ENCODE data around the gene FAM222B.
"Not testable (repeated sequence)": the region's sequence is repeated elsewhere in the genome, so short reads cannot be mapped to it uniquely, and the experiment has no call there.

FAM222B gene

GRCh38 chr17:28747051-28747691, 95.4 kb downstream of the FAM222B start:
- in situ Hi-C loops (cut with HindIII; ENCODE audit: low sequenced_read_pairs): no loop called here

DNA sequence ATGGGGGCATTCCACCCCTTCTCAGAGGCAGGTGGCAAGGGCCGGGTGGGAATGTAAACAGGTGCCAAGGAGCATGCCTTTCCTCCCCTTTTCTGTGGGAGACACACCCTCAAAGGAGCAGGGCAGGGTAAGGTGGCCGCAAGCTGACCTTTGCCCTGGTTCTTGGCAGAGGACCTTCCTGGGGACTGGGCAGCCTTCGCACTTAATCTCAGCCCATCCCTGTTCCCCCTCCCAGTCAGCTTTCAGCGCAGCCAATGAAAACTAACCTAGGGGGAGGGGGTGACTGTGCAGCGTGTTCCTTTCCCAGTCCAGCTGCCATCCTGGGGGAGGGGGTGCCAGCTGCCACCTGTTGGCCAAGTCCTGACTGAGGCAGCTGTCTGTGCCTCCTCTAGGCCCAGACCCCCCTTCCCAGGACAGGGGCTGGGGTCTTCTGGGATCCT, 96.0 kb downstream of the FAM222B start:
- in situ Hi-C loops (cut with HindIII; ENCODE audit: low sequenced_read_pairs): no loop called here

DNA sequence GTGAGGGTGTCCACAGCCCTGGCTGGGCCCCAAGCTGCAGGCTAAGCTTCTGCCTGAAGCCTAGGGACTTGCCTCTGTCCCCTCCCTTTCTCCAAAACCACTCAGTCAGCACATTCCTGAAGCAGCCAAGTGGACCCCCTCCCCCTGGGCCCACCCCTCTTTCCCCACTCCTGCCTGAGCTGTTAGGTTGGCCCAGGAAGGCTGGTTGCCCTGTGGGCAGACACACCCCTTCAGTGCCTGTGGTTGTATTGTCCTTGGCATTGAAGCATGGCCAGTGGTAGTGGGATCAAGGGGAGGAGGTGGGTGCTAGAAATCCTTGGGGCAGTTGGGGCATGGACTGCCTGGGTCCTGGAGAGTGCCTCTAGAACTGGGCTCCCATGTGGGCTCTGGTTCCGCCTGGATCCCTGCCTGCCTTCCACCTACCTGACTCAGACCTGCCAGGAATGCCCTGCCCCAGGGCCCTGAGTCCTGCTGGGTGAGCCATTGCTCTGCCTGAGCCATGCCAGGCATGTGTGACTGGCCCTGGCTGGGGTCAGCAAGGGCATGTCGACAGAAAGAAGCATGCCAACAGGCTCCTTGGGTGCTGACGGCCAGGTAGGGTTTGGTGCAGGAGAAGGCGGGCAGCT, 96.7 kb downstream of the FAM222B start:
- in situ Hi-C loops (cut with HindIII; ENCODE audit: low sequenced_read_pairs): no loop called here

DNA sequence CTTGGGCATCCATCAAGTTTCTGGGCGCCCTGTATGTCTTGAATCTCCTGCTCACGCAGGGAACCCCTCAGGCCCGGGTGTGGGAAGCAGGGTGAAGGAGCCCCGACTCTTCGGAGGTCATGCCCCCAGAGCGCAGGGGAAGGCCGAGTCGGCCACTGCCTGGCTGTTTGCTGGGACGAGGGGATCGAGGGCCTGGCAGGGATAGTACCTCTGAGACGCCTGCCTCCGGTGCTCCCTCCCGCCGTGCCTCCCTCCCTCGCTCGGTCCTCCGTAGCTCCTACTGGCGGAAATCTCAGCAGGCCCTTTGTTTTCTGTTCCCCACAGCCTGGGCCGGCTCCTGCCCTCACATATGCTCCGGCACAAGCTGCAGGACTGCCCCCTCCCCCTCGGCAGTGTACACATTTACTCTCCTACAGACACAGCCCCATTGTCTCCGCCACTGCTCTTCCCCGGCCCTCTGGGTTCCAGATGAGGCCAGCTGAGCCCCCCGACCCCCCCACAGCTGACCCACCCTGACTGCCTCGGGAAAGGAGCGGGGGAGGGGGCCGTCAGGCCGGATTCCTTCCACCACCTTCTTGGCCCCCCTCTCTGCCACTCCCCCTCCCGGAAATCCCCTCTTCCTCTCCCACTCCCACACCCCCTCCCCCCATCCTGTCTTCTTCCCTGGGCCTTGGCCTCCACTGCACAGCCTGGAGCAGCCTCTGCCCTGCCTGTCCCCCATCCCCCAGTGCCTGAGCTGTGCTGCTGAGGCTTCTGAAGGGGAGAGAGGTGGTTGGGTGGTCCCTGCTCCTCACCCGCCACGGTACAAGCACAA, 97.4 kb downstream of the FAM222B start:
- in situ Hi-C loops (cut with HindIII; ENCODE audit: low sequenced_read_pairs): no loop called here

GRCh38 chr17:28744104-28744971, 98.3 kb downstream of the FAM222B start:
- in situ Hi-C loops (cut with HindIII; ENCODE audit: low sequenced_read_pairs): no loop called here

GRCh38 chr17:28743243-28744103, 99.1 kb downstream of the FAM222B start, which contains the start of gene TRAF4:
TSS of gene TRAF4 (plus strand) at chr17:28744011. CDS start at chr17:28744113, 102 bp downstream.
- in situ Hi-C loops (cut with HindIII; ENCODE audit: low sequenced_read_pairs): no loop called here

- in situ Hi-C loops (cut with HindIII; ENCODE audit: low sequenced_read_pairs): no loop called here
Observed at GRCh38 chr17:28741358-28742349, 100.9 kb downstream of the FAM222B start.

GRCh38 chr17:28740406-28741357, 101.9 kb downstream of the FAM222B start:
- in situ Hi-C loops (cut with HindIII; ENCODE audit: low sequenced_read_pairs): no loop called here

DNA sequence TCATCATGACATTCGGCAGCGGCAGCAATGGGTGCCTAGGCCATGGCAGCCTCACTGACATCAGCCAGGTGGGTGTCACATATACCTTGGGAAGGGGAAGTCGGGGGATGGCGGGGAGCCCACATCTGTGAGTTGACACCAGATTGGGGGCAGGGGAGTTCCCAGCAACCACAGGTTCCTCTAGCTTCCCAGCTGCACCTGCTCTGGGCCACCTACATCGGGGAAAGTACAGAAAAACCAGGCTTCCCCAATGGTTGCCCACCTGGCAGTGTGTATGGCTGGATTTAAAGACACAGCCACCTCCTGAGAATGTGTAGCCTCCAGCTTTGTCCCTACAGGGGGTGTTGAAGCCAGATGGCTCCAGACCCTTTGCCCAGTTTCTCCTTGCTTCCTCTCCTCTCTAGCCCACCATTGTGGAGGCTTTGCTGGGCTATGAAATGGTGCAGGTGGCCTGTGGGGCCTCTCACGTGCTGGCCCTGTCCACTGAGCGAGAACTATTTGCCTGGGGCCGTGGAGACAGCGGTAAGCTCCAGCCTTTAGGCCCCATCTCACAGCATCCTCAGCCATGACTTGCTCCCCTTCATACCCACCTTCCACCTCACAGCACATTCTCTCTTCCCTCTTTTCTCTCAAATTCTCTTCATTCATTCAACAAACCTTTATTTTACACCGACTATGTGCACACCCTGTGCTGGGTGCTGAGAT, 103.8 kb downstream of the FAM222B start:
- in situ Hi-C loops (cut with HindIII; ENCODE audit: low sequenced_read_pairs): no loop called here

GRCh38 chr17:28737770-28738679, 104.6 kb downstream of the FAM222B start:
- in situ Hi-C loops (cut with HindIII; ENCODE audit: low sequenced_read_pairs): no loop called here

DNA sequence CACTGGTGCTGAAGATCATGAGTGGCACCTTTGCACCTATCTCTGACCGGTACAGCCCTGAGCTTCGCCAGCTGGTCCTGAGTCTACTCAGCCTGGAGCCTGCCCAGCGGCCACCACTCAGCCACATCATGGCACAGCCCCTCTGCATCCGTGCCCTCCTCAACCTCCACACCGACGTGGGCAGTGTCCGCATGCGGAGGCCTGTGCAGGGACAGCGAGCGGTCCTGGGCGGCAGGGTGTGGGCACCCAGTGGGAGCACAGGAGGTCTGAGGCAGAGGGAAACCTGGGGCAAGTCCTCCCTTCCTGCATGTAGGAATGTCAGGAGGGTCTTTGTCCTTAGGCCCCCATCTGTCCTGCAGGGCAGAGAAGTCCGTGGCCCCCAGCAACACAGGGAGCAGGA, 105.3 kb downstream of the FAM222B start:
- in situ Hi-C loops (cut with HindIII; ENCODE audit: low sequenced_read_pairs): no loop called here

DNA sequence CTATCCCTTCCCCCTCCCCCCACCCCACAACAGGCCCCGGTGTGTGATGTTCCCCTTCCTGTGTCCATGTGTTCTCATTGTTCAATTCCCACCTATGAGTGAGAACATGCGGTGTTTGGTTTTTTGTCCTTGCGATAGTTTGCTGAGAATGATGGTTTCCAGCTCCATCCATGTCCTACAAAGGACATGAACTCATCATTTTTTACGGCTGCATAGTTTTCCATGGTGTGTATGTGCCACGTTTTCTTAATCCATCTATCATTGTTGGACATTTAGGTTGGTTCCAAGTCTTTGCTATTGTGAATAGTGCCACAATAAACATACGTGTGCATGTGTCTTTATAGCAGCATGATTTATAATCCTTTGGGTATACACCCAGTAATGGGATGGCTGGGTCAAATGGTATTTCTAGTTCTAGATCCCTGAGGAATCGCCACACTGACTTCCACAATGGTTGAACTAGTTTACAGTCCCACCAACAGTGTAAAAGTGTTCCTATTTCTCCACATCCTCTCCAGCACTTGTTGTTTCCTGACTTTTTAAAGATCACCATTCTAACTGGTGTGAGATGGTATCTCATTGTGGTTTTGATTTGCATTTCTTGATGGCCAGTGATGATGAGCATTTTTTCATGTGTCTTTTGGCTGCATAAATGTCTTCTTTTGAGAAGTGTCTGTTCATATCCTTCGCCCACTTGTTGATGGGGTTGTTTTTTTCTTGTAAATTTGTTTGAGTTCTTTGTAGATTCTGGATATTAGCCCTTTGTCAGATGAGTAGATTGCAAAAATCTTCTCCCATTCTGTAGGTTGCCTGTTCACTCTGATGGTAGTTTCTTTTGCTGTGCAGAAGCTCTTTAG, 106.4 kb downstream of the FAM222B start:
- in situ Hi-C loops (cut with HindIII; ENCODE audit: low sequenced_read_pairs): not testable (repeated sequence)

DNA sequence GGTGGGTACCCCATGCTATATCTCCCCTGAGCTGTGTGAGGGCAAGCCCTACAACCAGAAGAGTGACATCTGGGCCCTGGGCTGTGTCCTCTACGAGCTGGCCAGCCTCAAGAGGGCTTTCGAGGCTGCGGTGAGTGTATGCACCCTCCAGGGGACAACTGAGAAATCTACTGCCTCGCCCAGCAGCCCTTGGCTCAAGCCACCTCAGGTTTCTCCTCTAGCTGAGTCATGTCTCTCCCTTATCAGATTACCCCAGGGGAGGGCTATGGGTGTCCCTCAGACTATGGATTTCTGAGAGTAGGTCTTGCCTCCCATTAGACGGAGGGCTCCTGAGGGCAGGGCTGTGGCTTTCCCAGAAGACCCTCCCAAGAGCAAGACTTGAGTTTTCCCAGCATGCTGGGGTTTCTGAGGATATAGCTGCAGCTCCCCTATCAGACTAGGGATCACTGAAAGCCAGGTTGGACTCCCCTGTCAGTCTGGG, 107.3 kb downstream of the FAM222B start:
- in situ Hi-C loops (cut with HindIII; ENCODE audit: low sequenced_read_pairs): no loop called here

- in situ Hi-C loops (cut with HindIII; ENCODE audit: low sequenced_read_pairs): no loop called here
Observed at GRCh38 chr17:28734712-28735241, 107.8 kb downstream of the FAM222B start.

DNA sequence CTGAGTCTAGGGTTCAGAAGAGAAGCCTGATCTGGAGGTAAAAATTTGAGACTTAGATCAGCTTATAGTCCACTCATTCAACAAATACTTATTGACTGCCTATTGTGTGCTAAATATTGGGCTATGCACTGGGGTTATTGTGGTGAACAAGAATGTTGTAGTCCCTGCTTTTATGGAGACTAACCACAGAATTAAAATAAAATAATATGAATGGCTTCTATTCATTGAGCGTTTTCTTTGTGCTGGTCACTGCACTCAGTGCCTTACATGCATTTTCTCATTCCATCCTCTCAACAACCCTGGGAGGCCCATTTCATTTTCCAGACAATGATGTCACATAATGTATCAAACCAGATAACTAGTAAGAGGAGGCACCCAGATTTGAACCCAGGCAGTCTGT, 109.2 kb downstream of the FAM222B start:
- in situ Hi-C loops (cut with HindIII; ENCODE audit: low sequenced_read_pairs): no loop called here
